ENCODE measurements around the gene TLX2. TPM values are rescaled to one million over a fixed set of nuclear protein-coding genes. Genes with fewer than 3 reads are reported as not detected.
A peak's percentile ranks its signal among the peaks of the same experiment; 100 is the strongest.

TLX2 gene
- polyA plus RNA-seq, 6 donors from 2014 or later = not detected

DNA sequence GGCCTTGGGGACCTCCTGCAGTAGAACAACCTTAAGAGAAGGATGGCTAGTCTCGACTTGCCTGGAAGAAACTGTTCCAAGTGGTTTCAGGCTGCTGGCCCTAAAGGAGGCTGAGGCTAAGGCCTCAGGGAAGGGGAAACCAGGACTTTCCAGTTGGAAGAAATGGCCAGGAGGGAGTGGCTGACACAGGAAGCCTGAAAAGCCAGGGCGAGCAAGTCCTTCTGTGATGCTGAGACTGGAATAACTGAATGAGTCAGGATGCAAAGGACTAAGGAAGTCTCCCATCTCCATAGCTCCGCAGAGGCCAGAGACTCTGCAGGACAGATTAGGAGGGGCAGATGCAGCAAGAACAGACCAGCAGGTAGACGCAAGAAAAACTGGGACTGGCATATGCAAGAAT lies 22.9 kb downstream of the TLX2 start:
- Mint-ChIP-seq H3K36me3 (peaks cover 2 to 8% of the 10 kb centered on the region in 2 donors), H3K9me3 (peaks cover 0 to 4% (median 0%) of the 10 kb centered on the region in 7 donors), H3K4me1 (peaks cover 31 to 40% (median 35%) of the 10 kb centered on the region in 3 donors), H3K27ac (peak overlapping the region in 3 of 6 donors; percentile 16 to 94 (median 67)), H3K27me3 (no peaks in the 10 kb centered on the region), H3K4me3 (peak overlapping the region in 2 of 8 donors; percentile 63 to 73)
- DNase-seq (no peak), ATAC-seq (ENCODE audit: low read depth in 2 of 2) (no peak)

DNA sequence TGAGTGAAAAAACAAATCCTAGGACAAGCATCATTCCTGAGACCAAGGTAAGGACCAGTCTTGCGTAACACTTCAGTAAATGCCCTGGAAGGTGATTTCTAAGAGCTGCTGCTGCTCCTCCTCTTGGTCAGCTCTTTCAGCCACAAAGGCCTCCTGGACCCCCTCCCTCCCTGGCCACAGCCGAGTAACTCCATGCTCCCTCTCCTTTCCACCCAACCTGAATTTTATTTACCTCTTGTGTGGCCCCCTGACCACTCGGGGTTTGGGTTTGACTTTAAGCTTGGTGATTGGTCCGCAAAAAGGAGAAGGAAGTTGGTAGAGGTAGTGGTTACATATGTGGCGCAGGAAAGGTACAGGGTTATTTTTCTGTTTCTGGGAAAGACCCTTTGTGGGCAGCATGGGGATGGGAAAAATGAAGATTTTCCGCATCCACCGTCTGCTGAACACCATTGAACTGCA lies 24.7 kb downstream of the TLX2 start:
- Mint-ChIP-seq H3K4me3 (peak overlapping the region; percentile 73 to 94 (median 88)), H3K27me3 (no peaks in the 10 kb centered on the region), H3K9me3 (peaks cover 0 to 4% (median 0%) of the 10 kb centered on the region in 7 donors), H3K27ac (peak overlapping the region; percentile 94 to 98 (median 96)), H3K36me3 (peaks cover 0 to 8% of the 10 kb centered on the region in 2 donors), H3K4me1 (peaks cover 31 to 32% (median 32%) of the 10 kb centered on the region in 3 donors)
- DNase-seq (no peak), ATAC-seq (ENCODE audit: low read depth in 2 of 2) (peak; percentile 94)

DNA sequence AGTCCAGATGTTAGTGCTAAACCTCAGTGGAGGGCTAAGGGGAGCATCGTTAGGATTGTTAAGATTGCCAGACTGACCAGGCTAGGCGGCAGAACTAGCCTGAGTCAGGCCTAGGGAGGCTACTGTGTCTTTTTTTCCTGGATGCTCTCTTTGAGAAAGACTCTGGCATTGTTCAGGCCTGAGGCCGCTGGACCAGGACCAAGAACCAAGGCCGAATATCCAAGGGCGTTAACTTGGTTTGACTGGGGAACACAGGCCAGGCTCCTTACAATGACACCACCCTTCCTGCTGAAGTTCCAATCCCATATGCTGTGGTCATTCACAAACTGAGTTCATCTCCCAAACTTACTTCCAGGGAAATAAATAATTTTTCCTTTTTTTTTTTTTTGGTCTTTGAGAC lies 26.0 kb downstream of the TLX2 start:
- H3K4me3 Mint-ChIP-seq = peak overlapping the region in 3 of 8 donors; percentile 72 to 94 (median 85)

DNA sequence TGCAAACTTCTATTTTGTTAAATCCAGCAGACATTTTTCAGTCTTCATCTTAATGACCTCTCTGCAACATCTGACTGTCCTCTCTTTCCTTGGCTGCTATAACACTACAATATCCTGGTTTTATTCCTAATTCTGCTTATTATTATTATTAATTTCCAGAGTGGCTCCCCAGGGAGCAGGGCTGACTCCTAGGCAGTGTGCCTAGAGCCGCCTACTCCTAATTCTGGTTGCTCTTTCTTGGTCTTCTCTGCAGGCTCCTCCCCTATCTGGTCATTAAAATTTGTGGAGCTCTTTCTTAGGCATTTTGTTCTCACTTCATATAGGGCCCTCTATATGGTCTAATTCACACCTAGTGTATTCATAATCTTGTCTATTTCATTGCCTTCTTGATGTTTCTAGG lies 28.7 kb downstream of the TLX2 start:
- DNase-seq = no peak
- peaks cover 0 to 8% of the 10 kb centered on the region in 2 donors for H3K36me3 Mint-ChIP-seq
- H3K4me3 Mint-ChIP-seq = no peak overlapping the region
- ATAC-seq (ENCODE audit: low read depth in 2 of 2) = no peak
- peaks cover 7 to 16% (median 13%) of the 10 kb centered on the region in 3 donors for H3K27me3 Mint-ChIP-seq
- H3K9me3 Mint-ChIP-seq = peaks cover 0 to 4% (median 0%) of the 10 kb centered on the region in 7 donors
- peaks cover 22 to 30% (median 22%) of the 10 kb centered on the region in 3 donors for H3K4me1 Mint-ChIP-seq
- peak overlapping the region in 1 of 6 donors; percentile 84 for H3K27ac Mint-ChIP-seq

More for the DNA sequence above, 26.0 kb downstream of the TLX2 start:
- Mint-ChIP-seq H3K4me1 (peaks cover 31 to 32% (median 32%) of the 10 kb centered on the region in 3 donors), H3K27me3 (no peaks in the 10 kb centered on the region), H3K27ac (peak overlapping the region in 1 of 6 donors; percentile 94), H3K36me3 (peaks cover 0 to 8% of the 10 kb centered on the region in 2 donors), H3K9me3 (peaks cover 0 to 4% (median 0%) of the 10 kb centered on the region in 7 donors)
- ATAC-seq (ENCODE audit: low read depth in 2 of 2) = no peak
- no peak for DNase-seq

DNA sequence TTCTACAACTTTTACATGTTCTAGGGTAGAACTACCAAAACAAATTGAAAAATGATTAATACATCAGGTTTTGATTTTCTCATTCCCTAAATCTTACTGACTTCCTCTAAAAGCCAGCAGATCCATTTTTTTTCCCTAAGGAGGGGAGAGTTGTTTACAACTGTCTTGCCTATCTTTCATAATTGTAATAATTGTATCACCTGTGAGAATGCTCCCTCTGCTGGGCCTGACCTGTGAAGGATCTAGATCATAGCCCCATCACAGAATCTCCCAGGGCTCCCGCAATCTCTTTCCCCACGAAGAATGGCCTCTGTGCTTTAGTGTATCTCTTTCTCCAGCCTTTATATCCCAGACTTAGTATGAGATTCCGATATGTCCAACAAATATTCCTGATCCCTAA lies 30.4 kb downstream of the TLX2 start:
- Mint-ChIP-seq H3K4me1 (peaks cover 11 to 23% (median 11%) of the 10 kb centered on the region in 3 donors), H3K36me3 (no peaks in the 10 kb centered on the region), H3K9me3 (no peaks in the 10 kb centered on the region), H3K4me3 (peak overlapping the region in 1 of 8 donors; percentile 6), H3K27me3 (peaks cover 13 to 26% (median 23%) of the 10 kb centered on the region in 3 donors), H3K27ac (no peak overlapping the region)
- no peak for DNase-seq
- ATAC-seq (ENCODE audit: low read depth in 2 of 2) = no peak

DNA sequence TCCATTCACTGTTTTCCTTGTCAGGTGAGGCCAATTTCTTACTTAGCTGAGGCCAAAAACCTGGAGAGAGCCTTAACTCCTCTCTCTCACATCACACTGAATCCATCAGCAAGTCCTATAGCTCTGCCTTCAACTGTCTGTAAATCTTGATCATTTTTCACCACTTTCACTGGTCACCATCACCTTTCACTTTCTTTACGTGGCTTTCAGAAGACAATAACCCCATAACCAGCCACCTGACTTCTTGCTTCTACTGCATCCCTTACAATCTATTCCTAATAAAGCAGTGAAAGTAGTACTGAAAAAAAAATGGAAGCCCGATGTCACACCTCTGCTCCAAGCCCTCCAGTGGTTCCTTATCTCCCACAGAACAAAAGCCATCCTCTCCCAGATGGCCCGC lies 31.8 kb downstream of the TLX2 start:
- peaks cover 6 to 12% (median 8%) of the 10 kb centered on the region in 3 donors for H3K4me1 Mint-ChIP-seq
- H3K27ac Mint-ChIP-seq = peak overlapping the region in 2 of 6 donors; percentile 10 to 30
- no peak overlapping the region for H3K4me3 Mint-ChIP-seq
- no peaks in the 10 kb centered on the region for H3K9me3 Mint-ChIP-seq
- no peaks in the 10 kb centered on the region for H3K36me3 Mint-ChIP-seq
- DNase-seq (no peak), ATAC-seq (ENCODE audit: low read depth in 2 of 2) (no peak)
- peaks cover 20 to 33% (median 32%) of the 10 kb centered on the region in 3 donors for H3K27me3 Mint-ChIP-seq

DNA sequence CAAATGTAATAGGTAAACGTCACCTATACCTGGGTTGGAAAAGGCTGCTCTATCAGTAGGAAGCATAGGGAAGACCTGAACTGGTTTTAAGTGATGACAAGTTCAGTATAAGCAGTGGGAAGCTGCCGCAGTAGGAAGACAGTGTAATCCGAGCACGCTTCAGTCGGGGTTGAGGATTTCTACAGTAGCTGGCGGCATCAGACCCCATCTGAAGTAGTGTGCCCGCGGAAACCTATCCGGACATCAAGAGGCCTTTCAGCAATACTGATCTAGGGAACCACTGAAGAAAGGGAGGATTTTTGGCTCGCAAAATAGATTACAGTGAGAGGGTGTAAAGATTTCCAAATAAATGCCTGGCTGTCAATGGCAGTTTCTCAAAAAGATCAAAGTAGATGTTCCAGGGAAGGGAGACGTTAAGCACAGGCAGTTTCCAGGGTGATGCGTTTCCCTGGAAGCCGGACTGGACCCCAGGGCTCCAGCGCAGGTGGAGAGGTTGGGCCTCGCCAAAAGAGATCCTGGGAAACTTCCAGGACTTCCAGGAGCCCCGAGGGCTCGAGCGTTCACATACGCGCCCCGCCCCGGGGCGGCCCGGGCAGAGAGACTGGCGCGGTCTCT lies 34.1 kb downstream of the TLX2 start:
- H3K9me3 Mint-ChIP-seq = no peaks in the 10 kb centered on the region
- H3K4me3 Mint-ChIP-seq = peak overlapping the region; percentile 65 to 92 (median 78)
- peaks cover 20 to 42% (median 39%) of the 10 kb centered on the region in 3 donors for H3K27me3 Mint-ChIP-seq
- peaks cover 7 to 17% (median 9%) of the 10 kb centered on the region in 3 donors for H3K4me1 Mint-ChIP-seq
- DNase-seq (no peak), ATAC-seq (ENCODE audit: low read depth in 2 of 2) (no peak)
- peak overlapping the region in 3 of 6 donors; percentile 49 to 70 (median 67) for H3K27ac Mint-ChIP-seq
- no peaks in the 10 kb centered on the region for H3K36me3 Mint-ChIP-seq

DNA sequence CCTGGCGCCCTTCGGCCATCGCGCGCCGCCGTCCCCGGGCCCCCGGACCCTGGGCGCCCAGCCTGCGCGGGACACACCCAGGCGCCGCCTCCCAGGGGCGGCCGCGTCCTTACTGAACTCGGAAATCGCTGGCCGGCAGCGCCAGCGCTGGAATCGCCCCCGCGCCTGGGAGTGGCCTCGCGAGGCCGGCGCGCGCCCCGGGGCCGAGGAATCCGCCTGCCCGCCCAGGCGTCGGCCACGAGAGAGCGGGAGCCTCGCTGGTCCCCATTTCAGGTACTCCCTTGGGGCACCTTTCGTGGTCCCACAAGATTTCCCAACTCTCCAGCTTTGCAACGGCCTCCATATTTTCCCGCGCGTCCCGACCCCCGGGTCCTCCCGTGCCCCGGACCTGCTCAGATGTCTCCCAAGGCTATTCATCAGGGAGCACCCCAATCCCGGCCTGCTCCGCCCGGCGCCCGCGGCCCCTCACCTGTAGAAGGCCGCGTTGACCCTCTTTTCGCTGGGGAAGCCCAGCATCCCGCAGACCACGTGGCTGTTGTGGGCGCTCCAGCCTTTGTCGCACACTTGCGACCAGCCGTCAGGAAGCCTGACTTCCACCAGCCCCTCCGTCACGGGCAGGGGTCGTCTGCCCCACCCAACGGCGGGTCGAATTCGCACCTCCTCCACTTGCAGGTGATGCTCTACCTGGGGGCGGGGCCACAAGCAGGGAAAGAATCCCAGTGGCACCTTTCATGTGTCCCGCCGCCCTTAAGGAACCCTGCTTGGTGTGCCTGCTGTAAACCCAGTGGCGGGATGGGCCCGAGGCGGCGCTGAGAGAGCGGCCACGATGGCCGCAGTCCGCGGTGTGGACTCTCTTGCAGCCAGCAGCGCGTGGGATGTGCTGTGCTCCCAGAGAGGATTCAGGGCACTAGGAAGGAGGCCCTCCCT lies 34.9 kb downstream of the TLX2 start:
- Mint-ChIP-seq H3K9me3 (no peaks in the 10 kb centered on the region), H3K4me3 (peak overlapping the region; percentile 74 to 91 (median 81)), H3K27ac (peak overlapping the region in 1 of 6 donors; percentile 31), H3K4me1 (peaks cover 12 to 21% (median 13%) of the 10 kb centered on the region in 3 donors), H3K27me3 (peaks cover 20 to 42% (median 39%) of the 10 kb centered on the region in 3 donors), H3K36me3 (no peaks in the 10 kb centered on the region)
- ATAC-seq (ENCODE audit: low read depth in 2 of 2) (peak; percentile 30 to 40), DNase-seq (no peak)

DNA sequence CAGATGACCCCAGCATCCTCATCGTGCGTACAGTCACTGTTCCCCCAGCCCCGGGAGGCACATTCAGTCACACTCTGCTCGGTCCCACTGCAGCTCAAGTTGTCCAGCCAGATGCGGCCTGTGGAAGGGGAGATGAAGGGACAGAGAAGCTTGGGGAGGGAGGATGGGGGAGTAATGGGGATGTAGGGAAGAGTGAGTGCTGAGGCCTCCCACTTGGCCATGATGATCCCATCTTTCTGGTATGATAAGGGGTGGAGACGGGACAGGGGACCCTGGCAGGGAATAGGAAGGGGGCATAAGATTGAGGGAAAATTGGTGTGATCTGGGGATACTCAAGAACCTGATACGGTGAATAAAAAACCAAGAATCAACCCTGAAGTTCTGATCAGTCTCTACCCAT lies 36.0 kb downstream of the TLX2 start:
- Mint-ChIP-seq H3K27me3 (peaks cover 20 to 42% (median 39%) of the 10 kb centered on the region in 3 donors), H3K9me3 (no peaks in the 10 kb centered on the region), H3K4me1 (peaks cover 17 to 25% (median 20%) of the 10 kb centered on the region in 3 donors), H3K27ac (peak overlapping the region in 1 of 6 donors; percentile 26), H3K4me3 (peak overlapping the region in 7 of 8 donors; percentile 31 to 91 (median 75)), H3K36me3 (no peaks in the 10 kb centered on the region)
- DNase-seq (no peak), ATAC-seq (ENCODE audit: low read depth in 2 of 2) (no peak)

DNA sequence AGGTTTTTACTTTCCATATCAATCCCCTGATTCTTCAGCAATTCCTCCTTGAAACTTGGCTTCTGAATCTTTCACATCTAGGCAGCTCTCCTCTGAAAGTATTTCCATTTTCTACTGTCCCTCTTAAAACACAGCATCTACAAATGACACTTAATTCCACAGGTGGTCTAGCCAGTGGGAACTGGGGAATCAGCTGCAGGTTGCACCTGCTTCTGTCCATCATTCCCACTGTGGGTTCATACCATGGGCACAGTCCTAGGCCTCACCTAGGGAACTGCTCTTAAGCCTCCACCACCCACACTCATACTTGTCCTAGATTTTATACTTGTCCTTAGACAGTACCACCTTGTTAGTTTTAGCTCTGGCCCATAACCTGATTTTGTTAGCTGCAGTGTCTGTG lies 37.3 kb downstream of the TLX2 start:
- H3K27ac Mint-ChIP-seq = peak overlapping the region in 2 of 6 donors; percentile 82 to 88
- DNase-seq (no peak), ATAC-seq (ENCODE audit: low read depth in 2 of 2) (no peak)
- peak overlapping the region in 3 of 8 donors; percentile 6 to 78 (median 60) for H3K4me3 Mint-ChIP-seq
- H3K4me1 Mint-ChIP-seq = peaks cover 27 to 37% (median 30%) of the 10 kb centered on the region in 3 donors
- no peaks in the 10 kb centered on the region for H3K36me3 Mint-ChIP-seq
- H3K9me3 Mint-ChIP-seq = no peaks in the 10 kb centered on the region
- peaks cover 20 to 39% (median 34%) of the 10 kb centered on the region in 3 donors for H3K27me3 Mint-ChIP-seq

DNA sequence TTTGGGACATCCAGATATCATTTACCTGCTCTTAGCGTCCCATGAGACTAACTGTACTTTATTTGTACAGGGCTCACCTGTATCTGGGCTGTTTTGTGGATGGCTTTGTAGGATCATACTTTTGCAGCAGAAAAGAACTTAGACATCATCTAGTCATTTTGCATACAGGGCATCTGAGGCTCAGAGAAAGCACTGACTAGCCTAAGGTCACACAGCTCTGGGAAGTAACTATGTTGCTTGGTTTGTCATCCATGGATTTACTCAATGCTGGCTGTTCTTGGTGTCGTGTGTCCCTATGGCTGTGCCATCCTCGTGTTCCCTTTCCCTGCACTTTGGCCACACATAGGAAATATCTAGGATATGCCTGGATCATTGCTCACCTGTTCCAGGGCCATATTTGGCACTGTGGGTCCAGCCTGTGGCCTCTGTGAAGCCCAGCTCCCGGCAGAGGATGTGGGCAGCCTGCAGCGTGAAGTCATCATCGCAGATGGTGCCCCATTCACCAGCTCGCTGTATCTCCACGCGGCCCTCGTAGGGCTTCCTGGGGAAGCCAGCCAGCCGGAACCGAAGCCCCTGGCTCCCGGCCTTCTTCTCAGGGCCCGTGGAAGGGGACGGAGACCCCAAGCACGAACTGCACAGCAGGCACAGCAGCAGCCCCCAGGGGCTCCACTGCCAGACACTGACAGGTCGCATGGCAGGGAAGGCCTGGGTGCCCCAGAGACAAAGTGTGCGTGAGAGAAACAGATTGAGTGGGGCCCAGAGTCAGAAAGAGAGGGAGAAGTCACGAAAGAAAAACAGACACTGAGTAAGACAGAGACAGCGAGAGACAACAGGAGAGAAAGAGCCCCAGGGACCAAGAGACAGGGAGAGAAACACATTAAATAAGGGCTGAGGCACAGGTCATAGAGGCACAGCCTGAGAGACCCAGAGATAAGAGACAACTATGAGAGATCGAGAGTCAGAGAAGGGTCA lies 38.0 kb downstream of the TLX2 start:
- no peaks in the 10 kb centered on the region for H3K9me3 Mint-ChIP-seq
- ATAC-seq (ENCODE audit: low read depth in 2 of 2) (no peak), DNase-seq (no peak)
- H3K4me1 Mint-ChIP-seq = peaks cover 33 to 44% (median 37%) of the 10 kb centered on the region in 3 donors
- peak overlapping the region; percentile 13 to 97 (median 60) for H3K4me3 Mint-ChIP-seq
- peak overlapping the region in 5 of 6 donors; percentile 9 to 88 (median 46) for H3K27ac Mint-ChIP-seq
- peaks cover 18 to 33% (median 31%) of the 10 kb centered on the region in 3 donors for H3K27me3 Mint-ChIP-seq
- no peaks in the 10 kb centered on the region for H3K36me3 Mint-ChIP-seq

All from naive B cell (primary cell).